ENCODE measurements around the gene GALK1. TPM values are rescaled to one million over a fixed set of nuclear protein-coding genes. Genes with fewer than 3 reads are reported as not detected.
"Not testable (repeated sequence)": the region's sequence is repeated elsewhere in the genome, so short reads cannot be mapped to it uniquely, and the experiment has no call there.

Gene GALK1
- total and polyA plus RNA-seq, 7 experiments from 2014 or later: 9.9 to 42.9 (median 18.9) TPM

DNA sequence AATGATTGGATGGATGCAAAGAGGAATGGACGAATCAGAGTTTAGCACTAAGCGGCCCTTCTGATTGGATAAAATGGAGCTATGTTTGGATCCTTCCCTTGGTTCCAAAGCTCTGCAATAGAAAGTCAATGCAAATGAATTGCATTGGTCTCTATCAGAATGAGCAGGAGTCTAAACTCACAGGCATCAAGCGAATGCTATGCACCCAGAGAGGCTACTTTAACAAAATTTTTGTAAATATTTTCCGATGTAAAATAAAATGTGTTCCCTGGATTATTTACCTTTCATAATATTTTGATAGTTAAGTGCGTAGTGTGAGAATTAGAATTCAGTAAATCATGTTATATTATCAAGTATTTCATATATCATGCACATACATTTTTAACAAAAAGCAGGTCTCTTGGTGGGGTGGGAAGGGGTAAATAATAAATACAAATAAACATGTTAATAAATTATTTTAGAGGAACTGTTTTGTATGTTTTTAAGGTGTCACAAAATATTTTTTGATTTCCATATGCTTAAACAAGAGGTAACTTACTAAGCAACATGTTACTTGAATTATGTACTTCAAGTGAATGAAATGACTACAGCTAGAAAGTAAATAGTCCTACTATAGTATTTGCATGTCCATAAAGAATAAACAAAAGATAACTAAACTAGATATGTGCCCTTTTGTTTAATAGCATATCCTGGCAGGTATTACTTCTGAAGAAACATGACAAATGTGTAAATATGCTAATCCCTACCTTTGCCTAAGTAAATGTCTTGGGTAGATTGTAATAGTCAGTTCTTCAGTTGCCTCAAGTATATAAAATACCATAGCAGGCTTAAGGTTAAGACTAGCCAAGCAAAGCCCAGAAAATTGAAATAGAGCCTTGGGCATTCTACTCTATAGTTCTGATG is 15.2 kb upstream of the GALK1 start:
- Mint-ChIP-seq H3K4me3 (peak overlapping the region; percentile 83 to 100 (median 98)), H3K27ac (peak overlapping the region; percentile 89 to 100 (median 99)), H3K9me3 (peaks cover 0 to 15% (median 0%) of the 10 kb centered on the region in 11 donors), H3K36me3 (peaks cover 13 to 35% (median 27%) of the 10 kb centered on the region in 5 donors), H3K27me3 (peaks cover 0 to 3% (median 0%) of the 10 kb centered on the region in 5 donors), H3K4me1 (peaks cover 21 to 68% (median 57%) of the 10 kb centered on the region in 7 donors)
- peaks cover 14 to 26% (median 23%) of the 10 kb centered on the region in 3 experiments for H3K36me3 ChIP-seq (ENCODE audit: control insufficient read depth in 2 of 3, insufficient read depth in 3 of 3, low read length in 3 of 3)
- ChIA-PET POLR2A (interaction anchor here (0.5 to 11.0 kb wide), 35 partner anchors 10 to 953 kb away, joined by 3 to 244 read pairs (median 3); partner anchors contain the start of genes ACOX1, FBF1, GALK1 and MRPL38), CTCF (interaction anchor here (0.9 to 1.0 kb wide), 4 partner anchors 18 to 42 kb away, joined by 3 to 5 read pairs (median 4); no protein-coding TSS in a partner anchor)
- H3K9me3 ChIP-seq (ENCODE audit: control insufficient read depth in 2 of 3, low read length in 3 of 3): no peaks in the 10 kb centered on the region
- H3K27me3 ChIP-seq (ENCODE audit: control insufficient read depth in 2 of 2, insufficient read depth in 2 of 2, low read length in 2 of 2): no peaks in the 10 kb centered on the region
- H3K4me3 ChIP-seq (ENCODE audit: low read length): no peak overlapping the region
- DNase-seq (no peak), ATAC-seq (no peak)
- H3K27ac ChIP-seq (ENCODE audit: low read depth, low read length): peak overlapping the region; percentile 36
- H3K4me1 ChIP-seq (ENCODE audit: control insufficient read depth in 2 of 2, insufficient read depth in 2 of 2, low read length in 2 of 2): peaks cover 33 to 38% of the 10 kb centered on the region in 2 donors
- intact Hi-C loops (cut with micrococcal nuclease): loop anchor here (1.0 to 10.0 kb wide), 10 partner anchors 15 to 955 kb away; partner anchors contain the start of genes ACOX1 (in 2 of the 2), TEN1 (in 2 of the 2), WBP2 (in 2 of the 2) and GALK1 (in 1 of the 2)

DNA sequence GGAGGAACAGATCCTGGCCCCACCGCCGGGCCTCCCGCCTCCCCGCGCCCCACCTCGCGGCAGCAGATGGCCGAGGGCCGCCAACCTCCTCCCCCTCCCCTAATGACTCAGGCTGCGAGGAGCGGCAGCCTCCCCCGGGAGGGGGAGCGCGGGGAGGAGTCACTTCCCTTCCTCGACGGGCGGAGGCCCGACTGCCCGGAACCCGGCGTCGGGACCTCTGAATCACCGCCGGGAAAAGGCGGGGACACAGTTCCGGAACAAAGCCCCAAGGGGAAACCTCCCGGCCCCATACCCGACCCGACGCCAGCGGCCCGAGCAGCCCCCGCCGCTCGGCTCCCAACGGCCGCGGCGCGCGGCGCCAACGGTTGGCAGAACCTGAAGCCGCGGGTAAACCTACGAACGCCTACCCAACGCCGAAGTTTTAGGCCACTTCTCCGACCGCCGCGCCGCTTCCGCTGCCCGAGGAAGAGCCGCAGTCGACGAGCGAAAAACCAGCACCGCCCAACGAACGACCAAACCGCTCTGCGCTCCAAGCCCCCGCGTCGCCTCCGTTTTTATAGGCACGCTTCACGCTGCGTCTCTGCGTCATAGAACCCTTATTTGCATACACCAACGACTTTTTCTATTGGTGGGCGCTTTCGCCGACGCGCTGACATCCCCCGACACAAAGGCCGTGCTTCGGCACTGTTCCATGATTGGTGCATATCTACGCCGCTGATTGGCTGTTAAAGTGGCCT is 14.4 kb upstream of the GALK1 start:
- H3K27ac Mint-ChIP-seq: peak overlapping the region; percentile 89 to 100 (median 99)
- CTCF ChIA-PET: interaction anchor here (0.9 to 1.2 kb wide), 4 partner anchors 13 to 29 kb away, joined by 3 to 5 read pairs (median 4); no protein-coding TSS in a partner anchor
- peaks cover 19 to 68% (median 56%) of the 10 kb centered on the region in 7 donors for H3K4me1 Mint-ChIP-seq
- intact Hi-C loops (cut with micrococcal nuclease): loop anchor here (1.0 to 5.0 kb wide), 5 partner anchors 14 to 200 kb away; partner anchors contain the start of genes ACOX1 (in 1 of the 2), GALK1 (in 1 of the 2), TEN1 (in 1 of the 2) and UNC13D (in 1 of the 2)
- Histone ChIP-seq H3K9me3 (ENCODE audit: control insufficient read depth in 2 of 3, low read length in 3 of 3) (no peaks in the 10 kb centered on the region), H3K4me3 (ENCODE audit: low read length) (peak overlapping the region; percentile 85), H3K27ac (ENCODE audit: low read depth, low read length) (peak overlapping the region; percentile 98), H3K36me3 (ENCODE audit: control insufficient read depth in 2 of 3, insufficient read depth in 3 of 3, low read length in 3 of 3) (peaks cover 14 to 31% (median 23%) of the 10 kb centered on the region in 3 experiments), H3K4me1 (ENCODE audit: control insufficient read depth in 2 of 2, insufficient read depth in 2 of 2, low read length in 2 of 2) (peaks cover 31 to 35% of the 10 kb centered on the region in 2 donors), H3K27me3 (ENCODE audit: control insufficient read depth in 2 of 2, insufficient read depth in 2 of 2, low read length in 2 of 2) (no peaks in the 10 kb centered on the region)
- peaks cover 13 to 35% (median 27%) of the 10 kb centered on the region in 5 donors for H3K36me3 Mint-ChIP-seq
- H3K4me3 Mint-ChIP-seq: peak overlapping the region; percentile 83 to 100 (median 98)
- H3K27me3 Mint-ChIP-seq: peaks cover 0 to 3% (median 0%) of the 10 kb centered on the region in 5 donors
- POLR2A ChIA-PET: interaction anchor here (0.6 to 11.0 kb wide), 38 partner anchors 6 to 948 kb away, joined by 3 to 244 read pairs (median 4); partner anchors contain the start of genes ACOX1, FBF1, GALK1 and MIF4GD
- peaks cover 0 to 15% (median 0%) of the 10 kb centered on the region in 11 donors for H3K9me3 Mint-ChIP-seq
- DNase-seq: peak; percentile 84 to 99 (median 96)
- peak; percentile 79 for ATAC-seq

DNA sequence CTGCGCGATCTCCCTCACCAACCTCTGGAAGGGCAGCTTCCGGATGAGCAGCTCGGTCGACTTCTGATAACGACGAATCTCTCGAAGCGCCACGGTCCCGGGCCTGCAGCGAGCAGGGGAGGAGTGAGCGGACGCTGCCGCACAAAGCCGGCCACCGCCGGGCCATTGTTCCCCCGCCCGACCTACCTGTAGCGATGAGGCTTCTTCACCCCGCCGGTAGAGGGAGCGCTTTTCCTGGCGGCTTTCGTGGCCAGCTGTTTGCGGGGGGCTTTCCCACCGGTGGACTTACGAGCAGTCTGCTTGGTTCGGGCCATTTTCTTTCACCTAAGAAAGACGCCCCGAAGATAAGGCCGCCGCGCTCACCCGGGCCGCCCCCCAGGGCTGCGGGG is 13.9 kb upstream of the GALK1 start:
- peak in 8 of 9 donors; percentile 38 to 72 (median 59) for DNase-seq
- Histone ChIP-seq H3K36me3 (ENCODE audit: control insufficient read depth in 2 of 3, insufficient read depth in 3 of 3, low read length in 3 of 3) (peaks cover 14 to 31% (median 23%) of the 10 kb centered on the region in 3 experiments), H3K27ac (ENCODE audit: low read depth, low read length) (peak overlapping the region; percentile 98), H3K4me3 (ENCODE audit: low read length) (peak overlapping the region; percentile 85), H3K4me1 (ENCODE audit: control insufficient read depth in 2 of 2, insufficient read depth in 2 of 2, low read length in 2 of 2) (peaks cover 27 to 31% of the 10 kb centered on the region in 2 donors), H3K27me3 (ENCODE audit: control insufficient read depth in 2 of 2, insufficient read depth in 2 of 2, low read length in 2 of 2) (no peaks in the 10 kb centered on the region), H3K9me3 (ENCODE audit: control insufficient read depth in 2 of 3, low read length in 3 of 3) (no peaks in the 10 kb centered on the region)
- Mint-ChIP-seq H3K27me3 (peaks cover 0 to 3% (median 0%) of the 10 kb centered on the region in 5 donors), H3K9me3 (peaks cover 0 to 15% (median 0%) of the 10 kb centered on the region in 11 donors), H3K4me3 (peak overlapping the region; percentile 83 to 99 (median 96)), H3K36me3 (peaks cover 13 to 35% (median 27%) of the 10 kb centered on the region in 5 donors), H3K27ac (peak overlapping the region; percentile 57 to 95 (median 91)), H3K4me1 (peaks cover 19 to 65% (median 53%) of the 10 kb centered on the region in 7 donors)
- ATAC-seq: no peak
- intact Hi-C loops (cut with micrococcal nuclease): loop anchor here (1.0 to 5.0 kb wide), 5 partner anchors 14 to 200 kb away; partner anchors contain the start of genes ACOX1 (in 1 of the 2), GALK1 (in 1 of the 2), TEN1 (in 1 of the 2) and UNC13D (in 1 of the 2)
- POLR2A ChIA-PET: interaction anchor here (0.6 to 11.0 kb wide), 13 partner anchors 6 to 507 kb away, joined by 3 to 244 read pairs (median 9); partner anchors contain the start of genes GALK1, MIF4GD, TRIM65 and UNC13D
- CTCF ChIA-PET: interaction anchor here (1.2 kb wide), 1 partner anchor 13 kb away, joined by 4 read pairs; no protein-coding TSS in a partner anchor

DNA sequence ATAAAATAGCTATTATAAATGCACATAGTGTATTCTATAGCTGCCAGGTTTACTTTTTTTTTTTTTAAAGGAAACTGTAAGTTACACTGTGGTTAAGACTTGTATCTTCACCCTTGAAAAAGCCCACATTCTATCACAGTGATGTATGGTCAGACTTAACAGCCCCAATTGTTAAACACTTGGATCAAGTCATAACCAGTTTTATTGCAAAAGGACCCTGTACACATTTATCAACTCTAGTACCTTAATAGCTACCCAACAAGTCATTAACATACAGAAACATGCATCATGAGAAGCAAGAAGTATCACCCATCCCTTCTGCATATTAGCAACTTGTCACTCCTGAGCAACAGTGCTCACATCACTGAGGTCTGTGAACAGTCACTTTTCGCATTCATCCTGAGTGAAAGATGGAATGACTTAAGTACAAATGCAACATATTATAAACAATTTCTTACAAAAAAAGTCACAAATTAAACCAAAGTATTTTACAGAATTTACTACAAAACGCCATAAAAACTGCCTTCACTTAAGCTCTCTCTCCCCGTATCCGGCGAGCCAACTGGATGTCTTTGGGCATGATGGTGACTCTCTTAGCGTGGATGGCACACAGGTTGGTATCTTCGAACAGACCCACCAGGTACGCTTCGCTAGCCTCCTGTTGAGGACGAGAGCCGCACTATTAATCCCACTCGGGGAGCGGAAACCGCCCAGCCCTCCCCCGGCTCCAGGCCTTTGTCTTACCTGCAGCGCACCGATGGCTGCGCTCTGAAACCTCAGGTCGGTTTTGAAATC is 13.3 kb upstream of the GALK1 start:
- intact Hi-C loops (cut with micrococcal nuclease): loop anchor here in 1 of 2 donors (5.0 kb wide), 2 partner anchors 49 to 64 kb away; partner anchors contain the start of gene UNC13D
- H3K4me3 ChIP-seq (ENCODE audit: low read length): peak overlapping the region; percentile 85
- peak in 2 of 9 donors; percentile 34 to 36 for DNase-seq

More for the DNA sequence above, 13.3 kb upstream of the GALK1 start:
- peaks cover 0 to 15% (median 0%) of the 10 kb centered on the region in 11 donors for H3K9me3 Mint-ChIP-seq
- not testable (repeated sequence) for H3K27me3 ChIP-seq (ENCODE audit: control insufficient read depth in 2 of 2, insufficient read depth in 2 of 2, low read length in 2 of 2); H3K27me3 Mint-ChIP-seq; H3K9me3 ChIP-seq (ENCODE audit: control insufficient read depth in 2 of 3, low read length in 3 of 3); ATAC-seq
- peak overlapping the region; percentile 57 to 95 (median 91) for H3K27ac Mint-ChIP-seq
- H3K4me3 Mint-ChIP-seq: peak overlapping the region; percentile 83 to 99 (median 96)
- H3K36me3 Mint-ChIP-seq: peaks cover 13 to 35% (median 27%) of the 10 kb centered on the region in 5 donors
- ChIA-PET POLR2A (interaction anchor here (0.6 to 11.0 kb wide), 22 partner anchors 7 to 975 kb away, joined by 3 to 244 read pairs (median 4); partner anchors contain the start of genes GALK1, MIF4GD, TRIM65 and UNC13D), CTCF (interaction anchor here (0.8 to 1.5 kb wide), 4 partner anchors 10 to 25 kb away, joined by 4 to 8 read pairs (median 4); partner anchors contain the start of gene GALK1)
- H3K27ac ChIP-seq (ENCODE audit: low read depth, low read length): peak overlapping the region; percentile 98
- peaks cover 16 to 59% (median 47%) of the 10 kb centered on the region in 7 donors for H3K4me1 Mint-ChIP-seq
- H3K4me1 ChIP-seq (ENCODE audit: control insufficient read depth in 2 of 2, insufficient read depth in 2 of 2, low read length in 2 of 2): peaks cover 21 to 25% of the 10 kb centered on the region in 2 donors
- peaks cover 14 to 31% (median 23%) of the 10 kb centered on the region in 3 experiments for H3K36me3 ChIP-seq (ENCODE audit: control insufficient read depth in 2 of 3, insufficient read depth in 3 of 3, low read length in 3 of 3)
